GM12878 (cell line): Measurements from ENCODE around the gene CEP68. TPM values are rescaled to one million over a fixed set of nuclear protein-coding genes. Genes with fewer than 3 reads are reported as not detected.

Experiments used
- ATAC-seq: fragments of 200-7000 bp; cut with Tn5 transposase; 3 replicates; pipeline ENCODE4 v1.9.1; 2020; ENCODE audit warnings: mild to moderate bottlenecking, moderate library complexity
- BruUV-seq: library from RNA; stranded (reverse); fragments of 400-500 nt; replicated peaks from 2 replicates; lab custom pipeline; 2021; lab: Mats Ljungman, UMichigan
- CTCF ChIA-PET: fragments of 300-600 bp; sonication (Branson Sonifier 250); formaldehyde crosslinking; extraction: SDS; loops from one replicate; lab custom pipeline; 2021; ENCODE audit warnings: inconsistent platforms; lab: Yijun Ruan, JAX
- POLR2A ChIA-PET: fragments of 350-600 bp; formaldehyde crosslinking; extraction: SDS; loops from one replicate; lab custom pipeline; 2021; ENCODE audit warnings: inconsistent platforms; lab: Charles Lee
- RAD21 ChIA-PET: fragments of 300-600 bp; sonication (Branson Sonifier 250); formaldehyde crosslinking; loops from one replicate; lab custom pipeline; 2023; ENCODE audit warnings: antibody characterized with exemption; ENCODE audit not compliant: unreplicated experiment; lab: Charles Lee
- SMC1A ChIA-PET: fragments of 300-600 bp; sonication (Branson Sonifier 250); formaldehyde crosslinking; loops from one replicate; lab custom pipeline; 2023; ENCODE audit not compliant: unreplicated experiment, uncharacterized antibody; lab: Charles Lee
- DNase-seq: peaks from one replicate; pipeline ENCODE4 v3.0.0-alpha.2; 2011; ENCODE audit warnings: low read depth, low spot score
- FAIRE-seq: peaks from 3 replicates; lab custom pipeline; 2011; peaks lifted over from hg19 to GRCh38; lab: Jason Lieb, UNC
- H2AFZ ChIP-seq: 2 replicates; pipeline ENCODE4 v1.6.0; 2011; ENCODE audit warnings: low read depth, low read length, control low read depth; ENCODE audit not compliant: control insufficient read depth
- H3K27ac ChIP-seq: 2 replicates; pipeline ENCODE4 v1.5.1; 2011; ENCODE audit warnings: control low read depth; ENCODE audit not compliant: control insufficient read depth, insufficient read depth
- H3K27me3 ChIP-seq, 2 experiments: replicated peaks in 1 of 2; 2 replicates each; pipeline versions ENCODE4 v1.6.0 to v1.6.1; 2011; ENCODE audit warnings: low read length in 1 of 2; ENCODE audit not compliant: control insufficient read depth in 2 of 2, insufficient read depth in 2 of 2
- H3K36me3 ChIP-seq, 2 experiments: 2 replicates each; pipeline ENCODE4 v1.5.1; 2011; ENCODE audit warnings: low read length in 1 of 2; ENCODE audit not compliant: control insufficient read depth in 2 of 2, insufficient read depth in 2 of 2
- H3K4me1 ChIP-seq: 2 replicates; pipeline ENCODE4 v1.6.1; 2011; ENCODE audit warnings: mild to moderate bottlenecking, low read length, moderate library complexity, mixed read lengths; ENCODE audit not compliant: control insufficient read depth, insufficient read depth
- H3K4me2 ChIP-seq: 2 replicates; pipeline ENCODE4 v1.6.0; 2011; ENCODE audit warnings: control low read depth; ENCODE audit not compliant: control insufficient read depth, insufficient read depth
- H3K4me3 ChIP-seq: fragments of 200-600 bp; sonication (generic); 2 replicates; pipeline ENCODE4 v1.5.1; 2016
- H3K79me2 ChIP-seq: 2 replicates; pipeline ENCODE4 v1.6.0; 2011; ENCODE audit warnings: low read length; ENCODE audit not compliant: control insufficient read depth, insufficient read depth
- H3K9ac ChIP-seq: 2 replicates; pipeline ENCODE4 v1.8.0; 2011; ENCODE audit warnings: low read length, control low read depth, mixed read lengths; ENCODE audit not compliant: control insufficient read depth, insufficient read depth
- H3K9me3 ChIP-seq: replicated peaks from 3 replicates; pipeline ENCODE4 v1.5.1; 2011; ENCODE audit warnings: mild to moderate bottlenecking, low read length; ENCODE audit not compliant: control insufficient read depth, insufficient read depth
- H4K20me1 ChIP-seq: 2 replicates; pipeline ENCODE4 v1.6.0; 2011; ENCODE audit not compliant: control insufficient read depth, insufficient read depth
- GATAD2B ChIP-seq: fragments of 450-650 bp; conservative IDR thresholded peaks from 2 replicates; pipeline ENCODE4 v1.6.1; 2017; ENCODE audit warnings: low read depth, mild to moderate bottlenecking, moderate library complexity
- MEF2B ChIP-seq: fragments of 450-650 bp; IDR thresholded peaks from 2 replicates; pipeline ENCODE4 v1.6.1; 2018; ENCODE audit warnings: mild to moderate bottlenecking, moderate library complexity; ENCODE audit not compliant: partially characterized antibody, poor library complexity, severe bottlenecking
- RBBP5 ChIP-seq: fragments of 200-600 bp; sonication (generic); conservative IDR thresholded peaks from 2 replicates; pipeline ENCODE4 v1.6.1; 2016
- SMAD1 ChIP-seq: fragments of 450-650 bp; IDR thresholded peaks from 2 replicates; pipeline ENCODE4 v1.6.1; 2018; ENCODE audit warnings: mild to moderate bottlenecking, low read depth; ENCODE audit not compliant: partially characterized antibody
- SRF ChIP-seq, 2 experiments: IDR thresholded peaks; 2 replicates each; pipeline ENCODE4 v1.6.1; 2011; ENCODE audit warnings: low read depth in 2 of 2, low read length in 2 of 2, mild to moderate bottlenecking in 1 of 2, moderate library complexity in 1 of 2
- TARDBP ChIP-seq: IDR thresholded peaks from 2 replicates; pipeline ENCODE4 v1.6.1; 2016; ENCODE audit warnings: borderline replicate concordance
- ZSCAN29 ChIP-seq: fragments of 450-650 bp; IDR thresholded peaks from 2 replicates; pipeline ENCODE4 v1.6.1; 2017; ENCODE audit warnings: mild to moderate bottlenecking, moderate library complexity
- WGBS: methylation state at CpG from one replicate; pipeline ENCODE4 v1.1.6; 2016; ENCODE audit warnings: low lambda C conversion rate; ENCODE audit not compliant: insufficient replicate concordance, insufficient coverage; ENCODE audit errors: missing lambda C conversion rate; 5-methylcytosine and 5-hydroxymethylcytosine counted together
- in situ Hi-C: fragments of 300-500 bp; cut with MboI; formaldehyde crosslinking; loops from 9 replicates; pipeline ENCODE4 v1.14.3; 2018; ENCODE audit warnings: mixed read lengths
- intact Hi-C: fragments of 100-400 bp; cut with micrococcal nuclease; formaldehyde crosslinking; loops from one replicate; pipeline ENCODE4 v1.14.2; 2022; ENCODE audit not compliant: unreplicated experiment
- polyA plus RNA-seq, 11 experiments: library from polyadenylated mRNA; depleted of rRNA in 4 of 11; unstranded in 6 of 11; stranded (reverse) in 5 of 11; fragments of >200 nt; fragmentation: Nextera tagmentation in 4 of 11; fragmentation: Illumina TruSeq in 1 of 11; extraction: Ambion mirVana in 4 of 11; extraction: Trizol in 1 of 11; gene quantifications; 1 replicate in 1 of 11; 2 replicates in 10 of 11; pipeline versions ENCODE4 v1.2.1 to v1.2.3, GENCODE V29; 2011 to 2016; ENCODE audit warnings: inconsistent platforms in 2 of 11, missing spikeins in 2 of 11, low read depth in 1 of 11
- total RNA-seq, 4 experiments: library from RNA; depleted of rRNA in 3 of 4; stranded (reverse); fragments of >200 nt in 3 of 4; fragmentation: Illumina TruSeq in 1 of 4; extraction: Trizol in 1 of 4; gene quantifications; 2 replicates each; pipeline versions ENCODE4 v1.2.1 to v1.2.3, GENCODE V29; 2013 to 2021
- TF ChIP-seq, protein P1 (sequence below): fragments of 150-350 bp; IDR thresholded peaks from 2 replicates; pipeline ENCODE4 v1.6.1; 2014; ENCODE audit warnings: mild to moderate bottlenecking, low read depth, low read length
- TF ChIP-seq, protein P2 (sequence below): fragments of 450-650 bp; IDR thresholded peaks from 2 replicates; pipeline ENCODE4 v1.6.1; 2018; ENCODE audit warnings: mild to moderate bottlenecking, low read depth, moderate library complexity; ENCODE audit not compliant: partially characterized antibody

Gene CEP68
- total and polyA plus RNA-seq, 10 of the 15 experiments (the other 5 are each of a cell fraction or from before 2014, with no cell fraction given): 1.1 to 11.1 (median 7.4) TPM

GRCh38 chr2:65015731-65016130 lies 40.5 kb upstream of the CEP68 start:
- intact Hi-C loops: no loop called here
- TF ChIP-seq RBBP5: no peak
- TF ChIP-seq TARDBP: no peak
- TF ChIP-seq, protein P1, sequence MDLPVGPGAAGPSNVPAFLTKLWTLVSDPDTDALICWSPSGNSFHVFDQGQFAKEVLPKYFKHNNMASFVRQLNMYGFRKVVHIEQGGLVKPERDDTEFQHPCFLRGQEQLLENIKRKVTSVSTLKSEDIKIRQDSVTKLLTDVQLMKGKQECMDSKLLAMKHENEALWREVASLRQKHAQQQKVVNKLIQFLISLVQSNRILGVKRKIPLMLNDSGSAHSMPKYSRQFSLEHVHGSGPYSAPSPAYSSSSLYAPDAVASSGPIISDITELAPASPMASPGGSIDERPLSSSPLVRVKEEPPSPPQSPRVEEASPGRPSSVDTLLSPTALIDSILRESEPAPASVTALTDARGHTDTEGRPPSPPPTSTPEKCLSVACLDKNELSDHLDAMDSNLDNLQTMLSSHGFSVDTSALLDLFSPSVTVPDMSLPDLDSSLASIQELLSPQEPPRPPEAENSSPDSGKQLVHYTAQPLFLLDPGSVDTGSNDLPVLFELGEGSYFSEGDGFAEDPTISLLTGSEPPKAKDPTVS: no peak
- no peak for TF ChIP-seq ZSCAN29
- TF ChIP-seq GATAD2B: no peak
- TF ChIP-seq SRF (IDR thresholded peaks at IDR 0.05; ENCODE audit: low read depth in 2 of 2, low read length in 2 of 2): no peak
- TF ChIP-seq MEF2B: no peak
- TF ChIP-seq, protein P2, sequence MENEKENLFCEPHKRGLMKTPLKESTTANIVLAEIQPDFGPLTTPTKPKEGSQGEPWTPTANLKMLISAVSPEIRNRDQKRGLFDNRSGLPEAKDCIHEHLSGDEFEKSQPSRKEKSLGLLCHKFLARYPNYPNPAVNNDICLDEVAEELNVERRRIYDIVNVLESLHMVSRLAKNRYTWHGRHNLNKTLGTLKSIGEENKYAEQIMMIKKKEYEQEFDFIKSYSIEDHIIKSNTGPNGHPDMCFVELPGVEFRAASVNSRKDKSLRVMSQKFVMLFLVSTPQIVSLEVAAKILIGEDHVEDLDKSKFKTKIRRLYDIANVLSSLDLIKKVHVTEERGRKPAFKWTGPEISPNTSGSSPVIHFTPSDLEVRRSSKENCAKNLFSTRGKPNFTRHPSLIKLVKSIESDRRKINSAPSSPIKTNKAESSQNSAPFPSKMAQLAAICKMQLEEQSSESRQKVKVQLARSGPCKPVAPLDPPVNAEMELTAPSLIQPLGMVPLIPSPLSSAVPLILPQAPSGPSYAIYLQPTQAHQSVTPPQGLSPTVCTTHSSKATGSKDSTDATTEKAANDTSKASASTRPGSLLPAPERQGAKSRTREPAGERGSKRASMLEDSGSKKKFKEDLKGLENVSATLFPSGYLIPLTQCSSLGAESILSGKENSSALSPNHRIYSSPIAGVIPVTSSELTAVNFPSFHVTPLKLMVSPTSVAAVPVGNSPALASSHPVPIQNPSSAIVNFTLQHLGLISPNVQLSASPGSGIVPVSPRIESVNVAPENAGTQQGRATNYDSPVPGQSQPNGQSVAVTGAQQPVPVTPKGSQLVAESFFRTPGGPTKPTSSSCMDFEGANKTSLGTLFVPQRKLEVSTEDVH: no peak
- no peak for TF ChIP-seq SMAD1
- ChIA-PET CTCF (interaction anchor here (3.4 kb wide), 1 partner anchor 99 kb away, joined by 24 read pairs; no protein-coding TSS in a partner anchor), SMC1A (interaction anchor here (1.0 to 1.5 kb wide), 3 partner anchors 22 to 78 kb away, joined by 3 to 4 read pairs (median 3); no protein-coding TSS in a partner anchor), POLR2A (no interaction called here), RAD21 (interaction anchor here (1.4 kb wide), 1 partner anchor 74 kb away, joined by 3 read pairs; no protein-coding TSS in a partner anchor)
- 96% methylated on average over 5 of the region's 5 CpGs for WGBS
- no peak for ATAC-seq
- Histone ChIP-seq H3K9me3 (no peaks in the 10 kb centered on the region), H3K36me3 (peaks cover 21 to 47% of the 10 kb centered on the region in 2 experiments), H3K4me1 (peaks cover 24% of the 10 kb centered on the region), H2AFZ (no peak overlapping the region), H3K9ac (no peak overlapping the region), H4K20me1 (no peaks in the 10 kb centered on the region), H3K4me2 (no peak overlapping the region), H3K27me3 (no peaks in the 10 kb centered on the region), H3K79me2 (no peaks in the 10 kb centered on the region), H3K4me3 (no peak overlapping the region), H3K27ac (no peak overlapping the region)
- no TSS peak for BruUV-seq
- in situ Hi-C loops: no loop called here
- FAIRE-seq: no peak
- no peak for DNase-seq
